MCF 10A (cell line): ENCODE data around the gene CTNNB1. TPM values are rescaled to one million over a fixed set of nuclear protein-coding genes. Genes with fewer than 3 reads are reported as not detected.
A peak's percentile ranks its signal among the peaks of the same experiment; 100 is the strongest.

Source experiments
- BruUV-seq: library from RNA; stranded (reverse); fragments of 400-500 nt; replicated peaks from 2 replicates; lab custom pipeline; 2021; lab: Mats Ljungman, UMichigan
- CTCF ChIA-PET: fragments of 300-600 bp; sonication (Branson Sonifier 250); formaldehyde crosslinking; extraction: SDS; loops from one replicate; lab custom pipeline; 2021; ENCODE audit warnings: antibody characterized with exemption, inconsistent platforms; lab: Yijun Ruan, JAX
- POLR2A ChIA-PET: fragments of 300-600, 350-650 bp; sonication (Branson Sonifier 250); formaldehyde crosslinking; extraction: SDS; loops from one replicate; lab custom pipeline; 2020; ENCODE audit warnings: antibody characterized with exemption, inconsistent platforms; lab: Yijun Ruan, JAX
- DNase-seq: peaks from one replicate; pipeline ENCODE4 v3.0.0-alpha.2; 2018; ENCODE audit not compliant: unreplicated experiment
- H3K27ac Mint-ChIP-seq: one replicate; pipeline ENCODE4 v1.8.0; 2022; ENCODE audit warnings: mild to moderate bottlenecking, low read depth, mixed read lengths; ENCODE audit not compliant: unreplicated experiment
- H3K27me3 Mint-ChIP-seq: one replicate; pipeline ENCODE4 v1.8.0; 2022; ENCODE audit warnings: mixed read lengths; ENCODE audit not compliant: insufficient read depth, unreplicated experiment
- H3K36me3 Mint-ChIP-seq: one replicate; pipeline ENCODE4 v1.8.0; 2022; ENCODE audit warnings: mild to moderate bottlenecking, moderate library complexity, mixed read lengths; ENCODE audit not compliant: insufficient read depth, unreplicated experiment
- H3K4me1 Mint-ChIP-seq: one replicate; pipeline ENCODE4 v1.8.0; 2022; ENCODE audit warnings: mixed read lengths; ENCODE audit not compliant: insufficient read depth, unreplicated experiment
- H3K4me3 Mint-ChIP-seq: one replicate; pipeline ENCODE4 v1.8.0; 2022; ENCODE audit warnings: mild to moderate bottlenecking, moderate library complexity, mixed read lengths; ENCODE audit not compliant: unreplicated experiment
- H3K9me3 Mint-ChIP-seq: one replicate; pipeline ENCODE4 v1.8.0; 2022; ENCODE audit warnings: mixed read lengths; ENCODE audit not compliant: unreplicated experiment
- intact Hi-C: fragments of 100-400 bp; cut with micrococcal nuclease; formaldehyde crosslinking; loops from 2 replicates; pipeline ENCODE4 v1.14.1; 2022
- total RNA-seq: library from RNA; stranded (reverse); gene quantifications from 2 replicates; pipeline ENCODE4 v1.2.3, GENCODE V29; 2022
- TF ChIP-seq, protein P1 (sequence below): fragments of 200-600 bp; IDR thresholded peaks from one replicate; pipeline ENCODE4 v1.8.0; 2022; ENCODE audit warnings: antibody characterized with exemption, mild to moderate bottlenecking; ENCODE audit not compliant: unreplicated experiment

The CTNNB1 gene
- total RNA-seq, 1 experiment from 2014 or later: 244 TPM

- no peak for DNase-seq
- Mint-ChIP-seq H3K27ac (no peak overlapping the region), H3K27me3 (no peaks in the 10 kb centered on the region), H3K9me3 (no peaks in the 10 kb centered on the region), H3K4me1 (no peaks in the 10 kb centered on the region), H3K36me3 (peaks cover 8% of the 10 kb centered on the region), H3K4me3 (no peak overlapping the region)
- BruUV-seq: no TSS peak
- intact Hi-C loops: no loop called here
- ChIA-PET CTCF (interaction anchor here (0.7 kb wide), 1 partner anchor 15 kb away, joined by 4 read pairs; no protein-coding TSS in a partner anchor), POLR2A (interaction anchor here (0.6 kb wide), 1 partner anchor 482 kb away, joined by 3 read pairs; no protein-coding TSS in a partner anchor)
- TF ChIP-seq, protein P1, sequence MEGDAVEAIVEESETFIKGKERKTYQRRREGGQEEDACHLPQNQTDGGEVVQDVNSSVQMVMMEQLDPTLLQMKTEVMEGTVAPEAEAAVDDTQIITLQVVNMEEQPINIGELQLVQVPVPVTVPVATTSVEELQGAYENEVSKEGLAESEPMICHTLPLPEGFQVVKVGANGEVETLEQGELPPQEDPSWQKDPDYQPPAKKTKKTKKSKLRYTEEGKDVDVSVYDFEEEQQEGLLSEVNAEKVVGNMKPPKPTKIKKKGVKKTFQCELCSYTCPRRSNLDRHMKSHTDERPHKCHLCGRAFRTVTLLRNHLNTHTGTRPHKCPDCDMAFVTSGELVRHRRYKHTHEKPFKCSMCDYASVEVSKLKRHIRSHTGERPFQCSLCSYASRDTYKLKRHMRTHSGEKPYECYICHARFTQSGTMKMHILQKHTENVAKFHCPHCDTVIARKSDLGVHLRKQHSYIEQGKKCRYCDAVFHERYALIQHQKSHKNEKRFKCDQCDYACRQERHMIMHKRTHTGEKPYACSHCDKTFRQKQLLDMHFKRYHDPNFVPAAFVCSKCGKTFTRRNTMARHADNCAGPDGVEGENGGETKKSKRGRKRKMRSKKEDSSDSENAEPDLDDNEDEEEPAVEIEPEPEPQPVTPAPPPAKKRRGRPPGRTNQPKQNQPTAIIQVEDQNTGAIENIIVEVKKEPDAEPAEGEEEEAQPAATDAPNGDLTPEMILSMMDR: no peak
Measured at GRCh38 chr3:41195946-41196345, 3.4 kb upstream of the CTNNB1 start.

DNA sequence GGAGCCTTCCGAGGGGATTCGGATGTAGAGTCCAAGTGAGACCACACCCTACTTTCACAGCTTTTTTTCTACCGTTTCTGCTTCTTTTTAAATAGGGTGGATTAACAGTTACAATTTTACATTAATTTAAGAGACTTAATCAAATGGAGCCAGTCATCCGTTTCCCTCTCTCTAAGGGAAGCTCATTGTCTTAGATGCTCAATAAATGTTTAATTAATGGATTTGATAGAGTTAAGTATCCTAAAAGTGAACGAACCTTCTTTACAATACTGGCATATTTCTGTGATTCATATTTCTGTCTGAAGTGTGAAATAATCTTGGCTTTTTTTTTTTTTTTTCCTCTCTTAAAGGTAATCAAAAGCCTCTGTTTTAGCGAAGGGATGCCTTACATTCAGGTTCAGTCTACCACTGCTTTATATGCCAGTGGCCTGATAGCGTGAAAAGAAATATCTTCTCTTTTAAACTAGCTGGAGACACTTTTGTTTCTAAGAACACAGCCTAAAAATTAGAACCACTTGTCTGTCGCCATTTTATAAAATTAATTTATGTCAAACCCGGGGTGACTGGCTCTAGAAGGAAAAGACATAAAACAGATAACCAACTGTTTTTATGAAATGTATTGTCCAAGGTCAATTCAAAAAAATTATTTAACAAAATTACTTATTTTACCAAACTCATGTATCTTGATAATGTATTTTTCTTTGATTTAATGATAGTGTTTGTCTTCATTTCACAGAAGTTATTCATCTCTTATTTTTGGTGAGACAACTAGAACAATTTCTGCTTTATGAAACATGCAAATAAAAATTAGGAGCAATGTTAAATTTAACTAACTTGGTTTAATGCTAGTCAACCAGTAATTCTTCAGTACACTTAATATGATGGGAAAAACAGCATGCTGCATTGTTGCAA is 2.5 kb upstream of the CTNNB1 start:
- no peak for DNase-seq
- intact Hi-C loops: no loop called here
- no peaks in the 10 kb centered on the region for H3K27me3 Mint-ChIP-seq
- TF ChIP-seq, protein P1: no peak
- H3K4me1 Mint-ChIP-seq: peaks cover 6% of the 10 kb centered on the region
- POLR2A ChIA-PET: interaction anchor here (0.6 to 0.7 kb wide), 3 partner anchors 132 to 467 kb away, joined by 3 to 4 read pairs (median 3); no protein-coding TSS in a partner anchor
- no peaks in the 10 kb centered on the region for H3K9me3 Mint-ChIP-seq
- H3K4me3 Mint-ChIP-seq: no peak overlapping the region
- peaks cover 8% of the 10 kb centered on the region for H3K36me3 Mint-ChIP-seq
- CTCF ChIA-PET: interaction anchor here (0.6 to 0.7 kb wide), 2 partner anchors 16 to 77 kb away, joined by 3 to 4 read pairs; no protein-coding TSS in a partner anchor
- no TSS peak for BruUV-seq
- no peak overlapping the region for H3K27ac Mint-ChIP-seq

DNA sequence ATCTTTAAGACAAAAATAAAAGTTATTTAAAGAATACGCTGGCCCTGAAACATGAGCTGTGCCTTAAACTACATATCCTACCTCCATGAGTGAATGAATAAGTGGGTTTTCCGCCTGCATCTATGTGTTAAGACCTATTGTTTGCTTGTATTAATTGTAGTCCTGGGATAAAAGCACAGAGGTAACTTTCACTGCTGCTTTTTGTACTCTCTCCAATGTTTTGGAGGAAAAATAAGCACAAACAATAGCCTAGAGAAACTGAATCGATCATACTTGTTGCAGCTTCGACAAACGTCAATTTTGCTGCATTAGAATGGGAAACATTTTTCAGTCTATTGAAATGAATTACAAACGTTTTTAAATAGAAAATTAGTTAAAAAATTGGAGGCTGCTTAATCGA is 1.3 kb upstream of the CTNNB1 start:
- CTCF ChIA-PET: interaction anchor here (0.7 to 1.3 kb wide), 4 partner anchors 75 to 1013 kb away, joined by 3 to 4 read pairs (median 3); no protein-coding TSS in a partner anchor
- peak overlapping the region; percentile 82 for H3K4me3 Mint-ChIP-seq
- H3K27ac Mint-ChIP-seq: no peak overlapping the region
- H3K9me3 Mint-ChIP-seq: no peaks in the 10 kb centered on the region
- no peak for DNase-seq
- intact Hi-C loops: no loop called here
- TF ChIP-seq, protein P1: no peak
- POLR2A ChIA-PET: interaction anchor here (0.6 to 4.1 kb wide), 10 partner anchors 9 to 657 kb away, joined by 3 to 53 read pairs (median 3); no protein-coding TSS in a partner anchor
- H3K4me1 Mint-ChIP-seq: peaks cover 16% of the 10 kb centered on the region
- TSS peak; percentile 69 for BruUV-seq
- H3K36me3 Mint-ChIP-seq: peaks cover 8% of the 10 kb centered on the region
- H3K27me3 Mint-ChIP-seq: no peaks in the 10 kb centered on the region

DNA sequence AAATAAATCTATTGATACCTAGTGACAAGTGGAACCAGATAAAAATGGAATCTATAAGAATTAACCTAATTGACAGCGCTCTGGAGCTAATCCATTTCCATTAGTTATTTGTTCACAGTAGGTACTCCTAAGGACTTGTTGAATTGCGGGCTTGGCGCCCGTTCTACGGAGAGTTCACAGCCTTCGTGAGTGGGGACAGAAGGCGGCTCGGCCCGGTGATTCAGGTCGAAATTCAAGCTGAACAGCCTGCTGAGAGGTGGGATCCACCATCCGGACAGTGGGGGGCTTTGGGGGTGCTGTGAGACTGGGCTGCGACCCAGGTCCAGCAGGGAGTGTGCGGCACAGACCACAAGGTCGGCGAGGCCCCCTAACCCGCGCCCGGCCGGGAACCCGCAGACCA is 779 bp upstream of the CTNNB1 start:
- Mint-ChIP-seq H3K4me3 (peak overlapping the region; percentile 82), H3K4me1 (peaks cover 18% of the 10 kb centered on the region), H3K36me3 (peaks cover 8% of the 10 kb centered on the region), H3K27ac (no peak overlapping the region), H3K9me3 (no peaks in the 10 kb centered on the region), H3K27me3 (no peaks in the 10 kb centered on the region)
- no peak for DNase-seq
- no TSS peak for BruUV-seq
- TF ChIP-seq, protein P1: no peak
- POLR2A ChIA-PET: interaction anchor here (0.6 to 4.1 kb wide), 23 partner anchors 9 to 746 kb away, joined by 3 to 53 read pairs (median 4); no protein-coding TSS in a partner anchor
- intact Hi-C loops: no loop called here
- CTCF ChIA-PET: interaction anchor here (0.7 to 1.3 kb wide), 4 partner anchors 75 to 1013 kb away, joined by 3 to 4 read pairs (median 3); no protein-coding TSS in a partner anchor
